HG02852 (cell line): ENCODE measurements around the gene GNAI2.
"Not testable (repeated sequence)": the region's sequence is repeated elsewhere in the genome, so short reads cannot be mapped to it uniquely, and the experiment has no call there.

Source experiments
- ATAC-seq: cut with Tn5 transposase; IDR thresholded peaks from one replicate; pipeline ENCODE4 v1.9.1; 2021; ENCODE audit warnings: mild to moderate bottlenecking, moderate library complexity; ENCODE audit not compliant: unreplicated experiment

The GNAI2 gene

GRCh38 chr3:50263478-50264382, 27.7 kb downstream of the GNAI2 start:
- ATAC-seq: no peak

- ATAC-seq: no peak
Measured at GRCh38 chr3:50264383-50264963, 28.5 kb downstream of the GNAI2 start.

GRCh38 chr3:50264964-50265485, 29.0 kb downstream of the GNAI2 start:
- ATAC-seq: no peak

- ATAC-seq: no peak
Measured at GRCh38 chr3:50265571-50265970, 29.6 kb downstream of the GNAI2 start.

- no peak for ATAC-seq
Measured at GRCh38 chr3:50266017-50266416, 30.0 kb downstream of the GNAI2 start.

- no peak for ATAC-seq
Measured at GRCh38 chr3:50266836-50267235, 30.8 kb downstream of the GNAI2 start.

- no peak for ATAC-seq
Measured at GRCh38 chr3:50267280-50267913, 31.4 kb downstream of the GNAI2 start.

- no peak for ATAC-seq
Measured at GRCh38 chr3:50268276-50268675, 32.3 kb downstream of the GNAI2 start.

- ATAC-seq: no peak
Measured at GRCh38 chr3:50268703-50269451, 32.9 kb downstream of the GNAI2 start, which contains the start of gene SEMA3B. Gene SEMA3B, plus strand, starts transcription at chr3:50269147. Its CDS starts 94 bp downstream, at chr3:50269241.

- no peak for ATAC-seq
Measured at GRCh38 chr3:50269460-50269859, 33.5 kb downstream of the GNAI2 start.

- ATAC-seq: no peak
Measured at GRCh38 chr3:50269977-50270413, 34.0 kb downstream of the GNAI2 start.

GRCh38 chr3:50270422-50271224, 34.6 kb downstream of the GNAI2 start:
- ATAC-seq: no peak

GRCh38 chr3:50271314-50271936, 35.4 kb downstream of the GNAI2 start:
- ATAC-seq: no peak

- not testable (repeated sequence) for ATAC-seq
Measured at GRCh38 chr3:50272538-50272910, 36.5 kb downstream of the GNAI2 start.

- peak; percentile 78 for ATAC-seq
Measured at GRCh38 chr3:50272911-50273688, 37.1 kb downstream of the GNAI2 start.

GRCh38 chr3:50273689-50274065, 37.7 kb downstream of the GNAI2 start:
- no peak for ATAC-seq

GRCh38 chr3:50274371-50275104, 38.5 kb downstream of the GNAI2 start:
- ATAC-seq: no peak
